ACC112 (cell line): ENCODE results near the gene MOB3B.

Experiments used
- H2AFZ ChIP-seq: fragments of 200-600 bp; sonication (generic); one replicate; pipeline ENCODE4 v1.6.0; 2017; ENCODE audit warnings: antibody characterized with exemption, low read length; ENCODE audit not compliant: unreplicated experiment
- H3K27ac ChIP-seq: fragments of 200-600 bp; sonication (generic); 2 replicates; pipeline ENCODE4 v1.5.1; 2014; ENCODE audit warnings: low read depth, mild to moderate bottlenecking, antibody characterized with exemption, low read length, moderate library complexity
- H3K27me3 ChIP-seq: fragments of 200-600 bp; sonication (generic); 2 replicates; pipeline ENCODE4 v1.6.1; 2014; ENCODE audit warnings: mild to moderate bottlenecking, antibody characterized with exemption, low read length, moderate library complexity, mixed read lengths; ENCODE audit not compliant: insufficient read depth
- H3K36me3 ChIP-seq: fragments of 200-600 bp; sonication (generic); 2 replicates; pipeline ENCODE4 v1.6.1; 2016; ENCODE audit warnings: mild to moderate bottlenecking, antibody characterized with exemption, low read length, moderate library complexity, mixed read lengths; ENCODE audit not compliant: insufficient read depth
- H3K4me1 ChIP-seq: fragments of 200-600 bp; sonication (generic); one replicate; pipeline ENCODE4 v1.6.1; 2016; ENCODE audit warnings: low read length, mixed read lengths; ENCODE audit not compliant: insufficient read depth, unreplicated experiment, control insufficient read depth
- H3K4me3 ChIP-seq: fragments of 200-600 bp; sonication (generic); 2 replicates; pipeline ENCODE4 v1.5.1; 2014; ENCODE audit warnings: mild to moderate bottlenecking, low read depth, low read length
- H3K79me2 ChIP-seq: fragments of 200-600 bp; sonication (generic); one replicate; pipeline ENCODE4 v1.6.0; 2016; ENCODE audit warnings: low read length; ENCODE audit not compliant: control insufficient read depth, unreplicated experiment, insufficient read depth

The MOB3B gene

DNA sequence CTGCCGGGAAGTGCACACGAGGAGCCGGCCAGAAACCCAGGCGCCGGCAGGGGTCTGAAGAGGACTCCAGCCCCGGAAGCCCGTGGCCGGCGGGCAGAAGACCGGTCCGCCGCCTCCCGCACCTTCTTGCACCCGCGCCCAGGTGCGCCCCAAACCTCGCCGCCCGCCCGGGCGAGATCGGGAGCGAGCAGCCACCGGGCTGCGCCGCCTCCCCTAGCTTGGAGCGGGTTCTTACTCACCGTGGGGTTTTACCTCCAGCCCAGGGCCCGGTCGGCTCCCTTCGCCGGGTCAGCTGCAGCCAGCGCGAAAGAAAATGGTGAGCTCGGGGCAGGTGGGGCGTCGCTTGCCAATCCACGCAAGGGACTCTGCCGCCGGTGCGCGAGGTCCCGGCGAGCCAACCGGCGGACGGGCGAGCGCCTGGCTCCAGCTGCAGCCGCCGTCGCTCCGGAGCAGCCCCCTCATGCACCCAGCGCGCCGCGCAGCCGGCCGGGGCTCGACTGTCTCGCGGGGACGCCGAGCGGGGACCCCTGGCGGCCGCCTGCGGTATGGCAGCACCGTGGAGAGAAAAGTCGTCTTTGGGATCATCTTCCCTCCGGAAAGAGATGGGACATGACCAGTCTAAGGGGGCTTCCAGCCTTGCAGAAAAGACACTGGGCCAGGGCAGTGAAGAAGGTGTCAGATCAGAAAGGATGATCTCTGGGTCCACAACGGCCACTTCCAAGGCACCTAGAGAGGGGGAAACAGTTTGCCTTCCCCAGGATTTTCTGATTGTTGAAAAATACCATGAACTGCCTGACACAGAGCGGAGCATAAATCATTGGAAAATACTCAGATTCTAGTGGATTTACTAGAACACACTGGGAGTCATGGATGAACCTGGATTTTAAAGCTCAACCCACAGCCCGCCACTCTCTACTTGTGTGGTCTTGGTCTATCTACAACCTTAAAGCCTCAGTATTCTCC lies at the start of gene MOB3B:
Gene MOB3B, minus strand, starts transcription at position 499 of the 963 bp plus-strand sequence. CDS start 74,264 bp downstream, outside the sequence.
- H3K4me3 ChIP-seq = peak within 1 kb of the TSS; percentile 80
- H3K27ac ChIP-seq = no peak within 1 kb of the TSS
- H2AFZ ChIP-seq = peak within 1 kb of the TSS; percentile 46
- H3K27me3 ChIP-seq = peaks cover 16% of the 10 kb centered on the region
- no peaks in the 10 kb centered on the region for H3K79me2 ChIP-seq
- no peaks in the 10 kb centered on the region for H3K36me3 ChIP-seq
- H3K4me1 ChIP-seq = no peaks in the 10 kb centered on the region

DNA sequence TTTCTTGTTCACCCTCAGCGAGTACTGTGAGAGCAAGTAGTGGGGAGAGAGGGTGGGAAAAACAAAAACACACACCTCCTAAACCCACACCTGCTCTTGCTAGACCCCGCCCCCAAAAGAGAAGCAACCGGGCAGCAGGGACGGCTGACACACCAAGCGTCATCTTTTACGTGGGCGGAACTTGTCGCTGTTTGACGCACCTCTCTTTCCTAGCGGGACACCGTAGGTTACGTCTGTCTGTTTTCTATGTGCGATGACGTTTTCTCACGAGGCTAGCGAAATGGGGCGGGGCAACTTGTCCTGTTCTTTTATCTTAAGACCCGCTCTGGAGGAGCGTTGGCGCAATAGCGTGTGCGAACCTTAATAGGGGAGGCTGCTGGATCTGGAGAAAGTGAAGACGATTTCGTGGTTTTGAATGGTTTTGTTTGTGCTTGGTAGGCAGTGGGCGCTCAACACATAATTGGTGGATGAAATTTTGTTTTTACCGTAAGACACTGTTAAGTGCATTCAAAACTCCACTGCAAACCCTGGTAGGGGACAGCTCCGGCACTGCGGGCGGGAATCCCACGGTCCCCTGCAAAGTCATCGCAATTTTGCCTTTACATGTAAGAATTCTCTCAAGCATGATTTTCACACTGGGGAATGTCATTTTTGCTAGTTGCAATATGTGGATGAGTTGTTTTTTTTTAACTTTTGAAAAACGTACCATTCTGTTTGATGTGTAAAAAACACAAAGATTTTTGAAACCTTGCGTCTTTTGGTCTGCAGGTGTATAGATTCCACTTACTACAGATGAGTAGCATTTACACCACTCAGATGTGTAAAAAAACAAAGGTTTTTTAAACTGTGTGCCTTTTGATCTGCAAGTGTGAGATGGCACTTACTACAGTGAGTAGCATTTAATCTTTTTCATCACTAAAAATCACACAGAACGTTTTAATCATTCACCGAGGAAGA lies 44.3 kb upstream of the MOB3B start:
- Histone ChIP-seq H2AFZ (peak overlapping the region; percentile 95), H3K4me3 (peak overlapping the region; percentile 89), H3K36me3 (no peaks in the 10 kb centered on the region), H3K79me2 (peaks cover 7% of the 10 kb centered on the region), H3K27me3 (peaks cover 30% of the 10 kb centered on the region), H3K27ac (peak overlapping the region; percentile 88), H3K4me1 (peaks cover 13% of the 10 kb centered on the region)

- H3K4me1 ChIP-seq = peaks cover 13% of the 10 kb centered on the region
- H3K27me3 ChIP-seq = peaks cover 21% of the 10 kb centered on the region
- H3K27ac ChIP-seq = peak within 1 kb of the TSS; percentile 88
- peak within 1 kb of the TSS; percentile 89 for H3K4me3 ChIP-seq
- peak within 1 kb of the TSS; percentile 95 for H2AFZ ChIP-seq
- H3K79me2 ChIP-seq = peaks cover 7% of the 10 kb centered on the region
- no peaks in the 10 kb centered on the region for H3K36me3 ChIP-seq
Measured at GRCh38 chr9:27572918-27573633, 43.5 kb upstream of the MOB3B start, which contains the start of gene C9orf72. C9orf72 (minus strand) TSS chr9:27573481; CDS start chr9:27567120, 6,361 bp downstream.

- H3K4me3 ChIP-seq = peak overlapping the region; percentile 89
- H3K27ac ChIP-seq = peak overlapping the region; percentile 88
- no peaks in the 10 kb centered on the region for H3K36me3 ChIP-seq
- H2AFZ ChIP-seq = peak overlapping the region; percentile 87
- peaks cover 20% of the 10 kb centered on the region for H3K27me3 ChIP-seq
- peaks cover 7% of the 10 kb centered on the region for H3K79me2 ChIP-seq
- H3K4me1 ChIP-seq = peaks cover 13% of the 10 kb centered on the region
Measured at GRCh38 chr9:27572566-27572917, 42.9 kb upstream of the MOB3B start.

DNA sequence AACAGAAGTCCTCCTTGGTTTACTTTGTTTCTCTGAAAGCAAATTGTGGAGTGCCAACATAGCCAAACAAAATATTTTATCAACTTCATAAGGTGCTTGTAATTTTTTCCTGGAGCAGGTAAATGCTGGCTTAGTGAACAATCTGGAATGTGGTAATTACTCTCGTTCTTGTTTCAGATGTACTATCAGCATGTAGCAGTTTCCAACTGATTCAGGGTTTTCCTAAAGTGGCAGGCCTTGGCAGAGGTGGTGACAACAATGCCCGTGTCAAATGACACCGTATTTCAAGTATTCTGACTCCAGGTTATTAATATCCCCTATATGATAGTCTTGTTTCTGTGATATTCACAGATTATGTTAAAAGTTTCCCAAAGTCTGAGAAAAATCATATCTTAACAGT lies 42.4 kb upstream of the MOB3B start:
- peak overlapping the region; percentile 88; the same call in 1 of the 2 replicates for H3K27ac ChIP-seq
- peaks cover 13% of the 10 kb centered on the region for H3K4me1 ChIP-seq
- H3K27me3 ChIP-seq = peaks cover 20% of the 10 kb centered on the region
- H3K4me3 ChIP-seq = peak overlapping the region; percentile 89
- H2AFZ ChIP-seq = peak overlapping the region; percentile 87
- no peaks in the 10 kb centered on the region for H3K36me3 ChIP-seq
- H3K79me2 ChIP-seq = peaks cover 7% of the 10 kb centered on the region

DNA sequence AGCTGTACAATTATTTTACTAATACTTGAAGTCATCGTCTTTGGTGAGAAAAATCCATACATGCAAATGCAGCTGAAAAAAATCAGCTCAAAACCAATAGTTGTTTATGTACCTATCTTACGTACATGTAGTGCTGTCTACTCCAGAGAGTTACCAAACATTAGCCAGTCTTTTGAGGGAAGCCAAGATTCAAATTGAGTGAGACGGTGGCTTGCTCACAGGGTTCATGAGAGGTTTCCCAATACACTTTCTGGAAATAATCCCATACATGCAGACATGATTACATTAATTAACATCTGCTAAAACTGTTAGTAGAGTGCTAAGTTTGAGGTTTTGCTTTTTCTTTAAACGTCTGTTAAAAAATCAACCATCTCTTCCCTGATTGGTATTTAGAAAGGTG lies 41.4 kb upstream of the MOB3B start:
- H3K36me3 ChIP-seq = no peaks in the 10 kb centered on the region
- peaks cover 19% of the 10 kb centered on the region for H3K27me3 ChIP-seq
- H3K79me2 ChIP-seq = peaks cover 7% of the 10 kb centered on the region
- no peak overlapping the region for H3K27ac ChIP-seq
- no peak overlapping the region for H2AFZ ChIP-seq
- peaks cover 15% of the 10 kb centered on the region for H3K4me1 ChIP-seq
- H3K4me3 ChIP-seq = no peak overlapping the region

DNA sequence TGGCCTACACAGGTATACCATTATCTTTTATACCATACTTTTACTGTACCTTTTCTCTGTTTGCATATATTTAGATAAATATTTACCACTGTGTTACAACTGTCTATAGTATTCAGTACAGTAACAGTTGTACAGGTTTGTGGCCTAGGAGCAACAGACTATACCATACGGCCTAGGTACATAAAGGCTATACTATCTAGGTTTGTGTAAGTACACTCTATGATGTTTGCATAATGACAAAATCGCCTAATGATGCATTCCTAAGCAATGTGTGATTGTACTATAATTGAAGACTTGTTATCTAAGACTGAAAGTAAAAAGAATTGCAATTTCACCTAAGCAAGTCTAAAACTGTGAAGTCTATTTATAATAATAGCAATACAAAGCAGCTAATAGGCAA lies 39.8 kb upstream of the MOB3B start:
- no peak overlapping the region for H3K27ac ChIP-seq
- peaks cover 3% of the 10 kb centered on the region for H3K27me3 ChIP-seq
- no peaks in the 10 kb centered on the region for H3K36me3 ChIP-seq
- no peak overlapping the region for H2AFZ ChIP-seq
- H3K79me2 ChIP-seq = peaks cover 7% of the 10 kb centered on the region
- peaks cover 16% of the 10 kb centered on the region for H3K4me1 ChIP-seq
- no peak overlapping the region for H3K4me3 ChIP-seq

GRCh38 chr9:27566118-27566517 lies 36.5 kb upstream of the MOB3B start:
- H3K27me3 ChIP-seq = no peaks in the 10 kb centered on the region
- H2AFZ ChIP-seq = no peak overlapping the region
- H3K79me2 ChIP-seq = no peaks in the 10 kb centered on the region
- no peaks in the 10 kb centered on the region for H3K36me3 ChIP-seq
- peaks cover 7% of the 10 kb centered on the region for H3K4me1 ChIP-seq
- H3K27ac ChIP-seq = no peak overlapping the region
- no peak overlapping the region for H3K4me3 ChIP-seq

GRCh38 chr9:27565696-27566095 lies 36.1 kb upstream of the MOB3B start:
- H3K36me3 ChIP-seq = no peaks in the 10 kb centered on the region
- H3K4me3 ChIP-seq = no peak overlapping the region
- no peak overlapping the region for H3K27ac ChIP-seq
- no peaks in the 10 kb centered on the region for H3K79me2 ChIP-seq
- H2AFZ ChIP-seq = no peak overlapping the region
- H3K27me3 ChIP-seq = no peaks in the 10 kb centered on the region
- peaks cover 7% of the 10 kb centered on the region for H3K4me1 ChIP-seq

- H3K27ac ChIP-seq = no peak overlapping the region
- no peaks in the 10 kb centered on the region for H3K27me3 ChIP-seq
- no peak overlapping the region for H3K4me3 ChIP-seq
- peaks cover 7% of the 10 kb centered on the region for H3K4me1 ChIP-seq
- no peaks in the 10 kb centered on the region for H3K36me3 ChIP-seq
- no peaks in the 10 kb centered on the region for H3K79me2 ChIP-seq
- H2AFZ ChIP-seq = no peak overlapping the region
Measured at GRCh38 chr9:27564670-27565069, 35.1 kb upstream of the MOB3B start.
